ENCODE data around the gene FCGR3A.

FCGR3A gene

GRCh38 chr1:161511756-161512060, 37.9 kb downstream of the FCGR3A start:
- H3K27me3 ChIP-seq (ENCODE audit: insufficient read depth, poor library complexity, severe bottlenecking), result no peaks in the 10 kb centered on the region
- ATAC-seq (ENCODE audit: low read depth) (no peak), DNase-seq (ENCODE audit: low spot score) (no peak)
- no peak overlapping the region for H3K4me3 ChIP-seq (ENCODE audit: severe bottlenecking)
- TF ChIP-seq CTCF (IDR thresholded peaks at IDR 0.05; ENCODE audit: poor library complexity, severe bottlenecking), result no peak
- no peaks in the 10 kb centered on the region for H3K36me3 ChIP-seq (ENCODE audit: low read depth)
- H3K27ac ChIP-seq (ENCODE audit: poor library complexity, severe bottlenecking), result no peak overlapping the region
- no peaks in the 10 kb centered on the region for H3K9me3 ChIP-seq (ENCODE audit: severe bottlenecking)
- no peaks in the 10 kb centered on the region for H3K4me1 ChIP-seq (ENCODE audit: insufficient read depth, poor library complexity, severe bottlenecking)

DNA sequence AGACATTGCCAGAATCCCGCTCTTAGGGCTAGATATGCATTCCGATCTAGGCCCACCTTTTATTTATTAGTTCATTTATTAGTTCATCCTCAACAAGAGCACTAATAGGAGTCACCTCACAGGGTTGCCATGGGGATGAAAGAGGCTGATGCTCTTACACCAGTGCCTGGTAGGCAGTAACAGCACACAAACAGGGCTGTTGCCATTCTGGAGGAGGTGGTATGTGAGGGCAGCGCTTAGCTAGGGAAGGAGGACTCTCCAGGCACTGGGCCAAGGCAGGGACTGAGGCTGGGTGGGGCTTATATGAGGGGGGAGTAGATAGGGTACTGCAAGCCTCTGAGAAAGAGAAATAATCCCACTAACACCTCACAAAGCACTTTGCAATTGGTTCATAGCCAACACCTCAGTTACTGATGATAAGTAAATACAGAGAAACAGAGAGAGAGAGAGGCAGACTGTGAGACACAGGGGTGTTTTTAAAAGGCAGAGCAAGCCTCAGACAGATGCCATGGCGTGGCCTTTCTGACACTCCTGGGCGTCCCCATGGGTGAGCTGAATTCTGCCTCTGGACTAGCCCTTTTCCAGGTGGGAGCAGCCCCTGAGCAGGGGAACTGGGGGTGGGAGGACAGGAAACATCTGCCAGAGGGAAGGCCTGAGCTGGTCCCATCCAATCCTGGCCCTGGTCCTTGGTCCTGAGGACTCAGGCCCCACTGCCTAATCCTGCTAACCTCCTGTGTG, 38.4 kb downstream of the FCGR3A start:
- Histone ChIP-seq H3K4me1 (ENCODE audit: insufficient read depth, poor library complexity, severe bottlenecking) (no peaks in the 10 kb centered on the region), H3K27me3 (ENCODE audit: insufficient read depth, poor library complexity, severe bottlenecking) (no peaks in the 10 kb centered on the region), H3K4me3 (ENCODE audit: severe bottlenecking) (no peak overlapping the region), H3K9me3 (ENCODE audit: severe bottlenecking) (no peaks in the 10 kb centered on the region), H3K36me3 (ENCODE audit: low read depth) (no peaks in the 10 kb centered on the region), H3K27ac (ENCODE audit: poor library complexity, severe bottlenecking) (no peak overlapping the region)
- ATAC-seq (ENCODE audit: low read depth) (no peak), DNase-seq (ENCODE audit: low spot score) (no peak)
- no peak for TF ChIP-seq CTCF (IDR thresholded peaks at IDR 0.05; ENCODE audit: poor library complexity, severe bottlenecking)

DNA sequence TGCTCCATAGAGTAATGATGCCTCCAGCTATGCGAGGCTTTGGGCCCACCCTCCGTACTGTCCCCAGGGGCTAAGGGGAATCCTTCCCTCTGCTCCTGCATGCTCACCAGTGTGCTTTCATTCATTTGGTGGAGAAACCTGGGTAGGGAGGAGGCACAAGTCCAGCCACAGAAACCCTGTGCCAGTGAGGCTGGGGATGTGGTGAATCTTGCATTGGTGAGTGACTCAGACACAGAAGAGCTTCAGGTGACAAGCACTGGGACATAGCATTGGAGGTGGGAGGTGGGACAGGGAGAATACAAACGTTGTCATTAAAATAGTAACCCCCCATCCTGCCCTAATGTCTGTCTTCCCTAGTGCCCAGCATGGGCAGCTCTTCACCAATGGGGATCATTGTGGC, 39.1 kb downstream of the FCGR3A start:
- no peaks in the 10 kb centered on the region for H3K4me1 ChIP-seq (ENCODE audit: insufficient read depth, poor library complexity, severe bottlenecking)
- H3K27me3 ChIP-seq (ENCODE audit: insufficient read depth, poor library complexity, severe bottlenecking), result no peaks in the 10 kb centered on the region
- ATAC-seq (ENCODE audit: low read depth), result no peak
- no peak overlapping the region for H3K27ac ChIP-seq (ENCODE audit: poor library complexity, severe bottlenecking)
- no peaks in the 10 kb centered on the region for H3K36me3 ChIP-seq (ENCODE audit: low read depth)
- no peak for DNase-seq (ENCODE audit: low spot score)
- no peak for TF ChIP-seq CTCF (IDR thresholded peaks at IDR 0.05; ENCODE audit: poor library complexity, severe bottlenecking)
- no peaks in the 10 kb centered on the region for H3K9me3 ChIP-seq (ENCODE audit: severe bottlenecking)
- no peak overlapping the region for H3K4me3 ChIP-seq (ENCODE audit: severe bottlenecking)

DNA sequence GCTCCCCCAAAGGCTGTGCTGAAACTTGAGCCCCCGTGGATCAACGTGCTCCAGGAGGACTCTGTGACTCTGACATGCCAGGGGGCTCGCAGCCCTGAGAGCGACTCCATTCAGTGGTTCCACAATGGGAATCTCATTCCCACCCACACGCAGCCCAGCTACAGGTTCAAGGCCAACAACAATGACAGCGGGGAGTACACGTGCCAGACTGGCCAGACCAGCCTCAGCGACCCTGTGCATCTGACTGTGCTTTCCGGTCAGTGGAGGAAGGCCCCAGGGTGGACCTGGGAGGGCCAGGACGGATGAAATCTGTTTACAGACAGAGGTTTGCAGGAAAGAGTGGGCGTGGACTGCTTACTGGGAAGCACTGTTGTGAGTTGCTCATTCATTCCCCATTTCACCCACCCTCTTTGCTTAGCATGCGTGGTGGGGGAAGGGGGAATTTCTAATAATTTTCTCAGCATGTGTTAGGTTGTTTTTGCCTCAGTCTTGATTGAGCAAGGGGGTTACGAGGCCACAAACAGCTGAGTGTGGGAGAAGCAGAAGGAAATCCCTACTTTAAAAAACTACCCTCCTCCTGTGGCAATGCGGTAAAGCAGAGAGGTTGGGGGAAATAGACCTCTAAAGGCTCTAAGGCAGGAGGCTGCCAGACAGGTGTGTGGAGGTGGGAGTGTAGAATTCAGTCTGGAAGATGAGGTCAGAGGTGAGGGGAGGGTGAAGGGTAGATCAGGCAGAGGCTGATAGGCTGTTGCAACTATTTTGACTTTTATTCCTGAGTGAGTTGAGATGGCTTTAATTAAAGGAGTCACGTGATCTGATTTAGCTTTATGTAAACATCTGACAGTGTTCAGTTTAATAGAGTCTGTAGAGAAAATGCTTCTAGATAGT, 43.0 kb downstream of the FCGR3A start:
- no peaks in the 10 kb centered on the region for H3K36me3 ChIP-seq (ENCODE audit: low read depth)
- H3K27ac ChIP-seq (ENCODE audit: poor library complexity, severe bottlenecking), result no peak overlapping the region
- H3K4me3 ChIP-seq (ENCODE audit: severe bottlenecking), result no peak overlapping the region
- H3K27me3 ChIP-seq (ENCODE audit: insufficient read depth, poor library complexity, severe bottlenecking), result no peaks in the 10 kb centered on the region
- DNase-seq (ENCODE audit: low spot score), result no peak
- TF ChIP-seq CTCF (IDR thresholded peaks at IDR 0.05; ENCODE audit: poor library complexity, severe bottlenecking), result no peak
- H3K4me1 ChIP-seq (ENCODE audit: insufficient read depth, poor library complexity, severe bottlenecking), result no peaks in the 10 kb centered on the region
- H3K9me3 ChIP-seq (ENCODE audit: severe bottlenecking), result no peaks in the 10 kb centered on the region
- no peak for ATAC-seq (ENCODE audit: low read depth)

DNA sequence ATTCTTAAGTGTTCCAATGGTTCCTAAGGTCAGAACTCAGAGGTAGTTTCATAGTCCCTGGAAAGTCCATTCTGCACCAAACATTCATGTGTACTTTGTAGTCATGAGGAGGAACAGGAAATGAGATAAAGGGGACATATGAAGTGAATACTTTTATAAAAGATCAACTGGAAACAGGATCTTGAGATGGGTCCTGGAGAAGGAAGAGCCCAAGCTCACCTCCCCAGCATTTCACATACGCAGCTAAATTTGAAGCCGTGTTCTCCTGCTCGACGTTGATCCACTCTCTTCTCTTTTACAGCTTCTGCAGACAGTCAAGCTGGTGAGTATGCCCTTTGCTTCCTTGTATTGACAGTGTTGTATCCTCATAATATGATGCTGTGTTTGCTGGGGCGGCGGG, 43.9 kb downstream of the FCGR3A start:
- H3K27ac ChIP-seq (ENCODE audit: poor library complexity, severe bottlenecking), result no peak overlapping the region
- H3K27me3 ChIP-seq (ENCODE audit: insufficient read depth, poor library complexity, severe bottlenecking), result no peaks in the 10 kb centered on the region
- ATAC-seq (ENCODE audit: low read depth) (no peak), DNase-seq (ENCODE audit: low spot score) (no peak)
- no peaks in the 10 kb centered on the region for H3K9me3 ChIP-seq (ENCODE audit: severe bottlenecking)
- no peaks in the 10 kb centered on the region for H3K4me1 ChIP-seq (ENCODE audit: insufficient read depth, poor library complexity, severe bottlenecking)
- no peak overlapping the region for H3K4me3 ChIP-seq (ENCODE audit: severe bottlenecking)
- TF ChIP-seq CTCF (IDR thresholded peaks at IDR 0.05; ENCODE audit: poor library complexity, severe bottlenecking), result no peak
- H3K36me3 ChIP-seq (ENCODE audit: low read depth), result no peaks in the 10 kb centered on the region
